ENCODE measurements around the gene WWOX. TPM values are rescaled to one million over a fixed set of nuclear protein-coding genes. Genes with fewer than 3 reads are reported as not detected.

Gene WWOX
- total and polyA plus RNA-seq, 2 of the 8 experiments (the other 6 are each of a cell fraction or from before 2014, with no cell fraction given), result 5.4 to 16.7 TPM

DNA sequence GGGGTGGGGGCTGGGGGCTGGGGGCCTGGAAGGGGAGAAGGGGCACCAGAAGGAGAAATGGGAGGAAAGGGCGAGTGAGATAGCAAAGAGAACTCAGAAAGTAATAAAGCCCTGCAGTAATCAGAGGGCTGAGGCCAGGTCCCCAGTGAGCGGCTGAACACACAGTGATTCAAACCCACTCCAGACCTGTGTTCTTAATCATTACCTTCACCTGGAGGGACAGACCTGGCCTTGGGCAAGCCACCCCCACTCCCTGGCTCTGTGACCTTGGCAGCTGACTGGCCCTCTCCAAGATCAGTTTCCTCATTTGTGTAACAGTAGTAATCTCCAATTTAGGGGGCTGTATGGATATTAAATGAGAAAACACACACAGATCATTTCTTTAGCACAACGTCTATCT lies 150.4 kb downstream of the WWOX start:
- no peaks in the 10 kb centered on the region for H4K20me1 ChIP-seq (replicated peaks in 1 of 2; ENCODE audit: control insufficient read depth in 1 of 2, insufficient read depth in 2 of 2, low read length in 2 of 2)
- no peak overlapping the region for H2AFZ ChIP-seq (ENCODE audit: low read length)
- H3K27me3 ChIP-seq (replicated peaks in 1 of 4; ENCODE audit: control insufficient read depth in 3 of 4, extremely low read depth in 1 of 4, insufficient read depth in 3 of 4, low read length in 3 of 4), result no peaks in the 10 kb centered on the region
- H2BK20ac ChIP-seq (ENCODE audit: low read length), result no peak overlapping the region
- H2BK15ac ChIP-seq (ENCODE audit: low read length), result no peak overlapping the region
- H2BK5ac ChIP-seq (ENCODE audit: low read depth, low read length), result no peak overlapping the region
- H3K79me1 ChIP-seq (ENCODE audit: low read depth, low read length), result no peaks in the 10 kb centered on the region; the same call in 1 of the 2 replicates
- no peak overlapping the region for H3K14ac ChIP-seq (ENCODE audit: insufficient read length)
- TF ChIP-seq RFX5 (IDR thresholded peaks at IDR 0.05; ENCODE audit: borderline replicate concordance, low read depth, low read length) (no peak), SUZ12 (IDR thresholded peaks at IDR 0.05; ENCODE audit: low read length) (no peak), HDAC2 (IDR thresholded peaks at IDR 0.05; ENCODE audit: borderline replicate concordance in 1 of 2, low read depth in 2 of 2, low read length in 2 of 2) (no peak), SIRT6 (IDR thresholded peaks at IDR 0.05; ENCODE audit: low read length) (no peak), TAF7 (optimal IDR thresholded peaks at IDR 0.05; ENCODE audit: borderline replicate concordance, low read depth, low read length) (no peak), CREB1 (IDR thresholded peaks at IDR 0.05) (no peak)
- no peak overlapping the region for H4K5ac ChIP-seq (ENCODE audit: insufficient read length, low read depth, low read length)
- DNase-seq (ENCODE audit: low read depth in 1 of 2, low spot score in 2 of 2) (no peak), FAIRE-seq (no peak)
- H3K18ac ChIP-seq (ENCODE audit: extremely low read depth, low read length), result no peak overlapping the region
- WGBS, 2 experiments (ENCODE audit: extremely low coverage in 1 of 2, insufficient coverage in 1 of 2, insufficient read length in 1 of 2, insufficient replicate concordance in 2 of 2, low coverage in 1 of 2, low lambda C conversion rate in 2 of 2, missing lambda C conversion rate in 1 of 2), result 95% methylated on average over 2 of the region's 3 CpGs; no CpG with 5 or more reads in 1 of the 2 experiments
- H3K56ac ChIP-seq (replicated peaks; ENCODE audit: insufficient read length, low read depth, low read length), result no peak overlapping the region
- H2AK5ac ChIP-seq (ENCODE audit: low read depth, low read length), result no peak overlapping the region
- H3K23me2 ChIP-seq (ENCODE audit: low read depth, low read length), result peaks cover 2% of the 10 kb centered on the region; the same call in 1 of the 2 replicates
- no peak overlapping the region for H3K27ac ChIP-seq (ENCODE audit: low read depth, low read length)
- no peaks in the 10 kb centered on the region for H3K36me3 ChIP-seq (ENCODE audit: control insufficient read depth in 2 of 4, insufficient read depth in 4 of 4, low read length in 3 of 4)
- peaks cover 0 to 2% (median under 1%) of the 10 kb centered on the region in 4 experiments; a peak in 3 of 7 replicates for H3K4me1 ChIP-seq (replicated peaks in 1 of 4; ENCODE audit: control insufficient read depth in 3 of 4, insufficient read depth in 4 of 4, low read length in 3 of 4)
- no peaks in the 10 kb centered on the region for H3K79me2 ChIP-seq (ENCODE audit: control insufficient read depth in 1 of 2, insufficient read depth in 2 of 2, low read length in 2 of 2)
- H3K9me3 ChIP-seq (ENCODE audit: insufficient read depth in 2 of 2, low read depth in 1 of 2, low read length in 1 of 2), result no peaks in the 10 kb centered on the region
- no peak overlapping the region for H3K4me2 ChIP-seq (ENCODE audit: insufficient read depth in 1 of 2, low read depth in 2 of 2, low read length in 2 of 2)
- H3K4me3 ChIP-seq (ENCODE audit: extremely low read depth in 1 of 4, insufficient read depth in 2 of 4, low read depth in 3 of 4, low read length in 4 of 4), result no peak overlapping the region
- no peak overlapping the region for H3K23ac ChIP-seq (ENCODE audit: insufficient read length)
- POLR2A ChIA-PET (ENCODE audit: partially characterized antibody), result no interaction called here
- H2BK12ac ChIP-seq (ENCODE audit: low read depth, low read length), result no peak overlapping the region
- CTCF ChIA-PET (ENCODE audit: partially characterized antibody), result interaction anchor here (0.6 to 2.0 kb wide), 11 partner anchors 8 to 231 kb away, joined by 3 to 9 read pairs (median 3); no protein-coding TSS in a partner anchor
- H3K9ac ChIP-seq (replicated peaks in 1 of 4; ENCODE audit: extremely low read depth in 1 of 4, low read depth in 3 of 4, low read length in 3 of 4), result no peak overlapping the region
- H3K4ac ChIP-seq (replicated peaks; ENCODE audit: insufficient read length, low read depth, low read length), result no peak overlapping the region
- no peak overlapping the region for H4K91ac ChIP-seq (replicated peaks; ENCODE audit: insufficient read length, low read length)
- H4K8ac ChIP-seq (ENCODE audit: extremely low read depth, insufficient read depth, low read length), result no peak overlapping the region
- no peak overlapping the region for H2BK120ac ChIP-seq (replicated peaks; ENCODE audit: low read depth, low read length)

Measured in H1 (cell line).